Fibroblast of lung (primary cell): ENCODE measurements around the gene ETV6. TPM values are rescaled to one million over a fixed set of nuclear protein-coding genes. Genes with fewer than 3 reads are reported as not detected.

Source experiments
- DNase-seq, 2 donors: peaks; one replicate each; pipeline versions ENCODE4 v3.0.0 to v3.0.0-alpha.2; 2010; ENCODE audit warnings: low read depth in 2 of 2
- H2AFZ ChIP-seq: 2 replicates; pipeline ENCODE4 v1.5.1; 2012; ENCODE audit warnings: low read length, control low read depth, inconsistent platforms
- H3K27ac ChIP-seq: 2 replicates; pipeline ENCODE4 v1.5.1; 2011; ENCODE audit warnings: low read length, control low read depth; ENCODE audit not compliant: insufficient read depth
- H3K27me3 ChIP-seq: 2 replicates; pipeline ENCODE4 v1.5.1; 2011; ENCODE audit warnings: mild to moderate bottlenecking, low read length; ENCODE audit not compliant: control insufficient read depth, insufficient read depth
- H3K36me3 ChIP-seq: 2 replicates; pipeline ENCODE4 v1.5.1; 2011; ENCODE audit warnings: low read length; ENCODE audit not compliant: control insufficient read depth, insufficient read depth
- H3K4me1 ChIP-seq: 2 replicates; pipeline ENCODE4 v1.5.1; 2011; ENCODE audit warnings: low read length; ENCODE audit not compliant: control insufficient read depth, insufficient read depth; ENCODE audit errors: extremely low read depth
- H3K4me2 ChIP-seq: 2 replicates; pipeline ENCODE4 v1.5.1; 2011; ENCODE audit warnings: low read length, control low read depth; ENCODE audit not compliant: insufficient read depth; ENCODE audit errors: extremely low read depth
- H3K4me3 ChIP-seq, 4 experiments: fragments of 200-600 bp in 1 of 4; sonication (generic) in 1 of 4; replicated peaks in 1 of 4; 2 replicates each; pipeline ENCODE4 v1.5.1; 2011 to 2016; ENCODE audit warnings: low read length in 4 of 4, low read depth in 3 of 4, mild to moderate bottlenecking in 3 of 4, control low read depth in 2 of 4, inconsistent platforms in 1 of 4, mixed read lengths in 1 of 4; ENCODE audit not compliant: insufficient read depth in 1 of 4; ENCODE audit errors: control extremely low read depth in 1 of 4
- H3K79me2 ChIP-seq: 2 replicates; pipeline ENCODE4 v1.5.1; 2012; ENCODE audit warnings: mild to moderate bottlenecking, low read length, inconsistent platforms; ENCODE audit not compliant: control insufficient read depth, insufficient read depth
- H3K9ac ChIP-seq: 2 replicates; pipeline ENCODE4 v1.5.1; 2011; ENCODE audit warnings: mild to moderate bottlenecking, low read length, control low read depth; ENCODE audit not compliant: insufficient read depth
- H3K9me3 ChIP-seq: 2 replicates; pipeline ENCODE4 v1.5.1; 2012; ENCODE audit warnings: low read depth, low read length; ENCODE audit not compliant: control insufficient read depth, insufficient read depth
- H4K20me1 ChIP-seq: 2 replicates; pipeline ENCODE4 v1.5.1; 2011; ENCODE audit warnings: low read length; ENCODE audit not compliant: control insufficient read depth, insufficient read depth; ENCODE audit errors: extremely low read depth
- CTCF ChIP-seq, 2 donors: IDR thresholded peaks in 1 of 2; conservative IDR thresholded peaks in 1 of 2; 1 replicate in 1 of 2; 2 replicates in 1 of 2; pipeline ENCODE4 v1.5.1; 2011 to 2012; ENCODE audit warnings: low read length in 2 of 2, control low read depth in 1 of 2, inconsistent platforms in 1 of 2, low read depth in 1 of 2, mild to moderate bottlenecking in 1 of 2
- EZH2 ChIP-seq: IDR thresholded peaks from 2 replicates; pipeline ENCODE4 v1.5.1; 2012; ENCODE audit warnings: low read length, control low read depth, mild to moderate bottlenecking; ENCODE audit errors: missing control alignments
- polyA plus RNA-seq, 2 donors: library from polyadenylated mRNA; depleted of rRNA in 1 of 2; stranded (reverse) in 1 of 2; unstranded in 1 of 2; fragments of >200 nt; gene quantifications; 2 replicates each; pipeline ENCODE4 v1.2.1, GENCODE V29; 2011 to 2012; ENCODE audit warnings: missing spikeins in 1 of 2
- total RNA-seq: library from RNA; depleted of rRNA; stranded (reverse); fragments of >200 nt; gene quantifications from 2 replicates; pipeline ENCODE4 v1.2.1, GENCODE V29; 2014

The ETV6 gene
- total and polyA plus RNA-seq, 2 donors (not counting 1 experiment from before 2014, with no cell fraction given): 4.3 to 8.9 TPM

DNA sequence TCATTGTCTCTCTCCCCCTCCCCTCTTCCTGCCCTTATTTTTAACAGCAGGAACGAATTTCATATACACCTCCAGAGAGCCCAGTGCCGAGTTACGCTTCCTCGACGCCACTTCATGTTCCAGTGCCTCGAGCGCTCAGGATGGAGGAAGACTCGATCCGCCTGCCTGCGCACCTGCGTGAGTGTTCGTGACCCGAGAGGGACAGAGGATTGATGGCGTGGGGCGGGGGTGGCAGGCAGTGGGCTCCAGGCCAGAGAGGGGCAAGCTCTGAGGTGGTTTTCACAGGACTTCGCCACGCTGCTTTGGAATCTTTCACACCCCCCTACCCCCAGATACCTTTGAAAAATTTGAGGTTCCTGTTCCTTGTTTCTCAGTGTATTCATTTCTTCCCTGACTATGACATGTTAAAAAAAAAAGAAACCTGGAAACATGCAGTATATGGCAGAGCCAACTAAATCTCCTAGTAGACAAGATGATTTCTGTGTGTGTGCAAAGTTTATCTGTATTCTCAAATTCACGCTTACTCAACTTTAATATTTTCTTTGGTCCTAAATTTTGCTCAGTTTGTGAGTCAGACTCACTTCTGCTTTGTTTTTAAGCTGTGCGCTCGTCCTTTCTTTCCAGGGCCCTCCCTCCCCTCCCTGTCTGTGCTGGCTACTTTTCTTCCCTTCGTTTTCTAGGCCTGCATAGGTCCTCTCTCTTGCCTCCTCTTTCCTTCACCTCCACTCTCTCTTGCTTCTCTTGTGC is 103.1 kb downstream of the ETV6 start:
- H3K36me3 ChIP-seq: no peaks in the 10 kb centered on the region
- no peak for TF ChIP-seq CTCF (conservative IDR thresholded peaks at IDR 0.05 in 1 of 2, IDR thresholded peaks at IDR 0.05 in 1 of 2; ENCODE audit: low read depth in 1 of 2, low read length in 2 of 2)
- no peak for TF ChIP-seq EZH2
- no peaks in the 10 kb centered on the region for H3K79me2 ChIP-seq
- no peaks in the 10 kb centered on the region for H4K20me1 ChIP-seq
- H3K27me3 ChIP-seq: no peaks in the 10 kb centered on the region
- H2AFZ ChIP-seq: no peak overlapping the region
- no peak overlapping the region for H3K27ac ChIP-seq
- no peak for DNase-seq
- H3K4me3 ChIP-seq: no peak overlapping the region
- no peak overlapping the region for H3K9ac ChIP-seq
- H3K4me2 ChIP-seq: no peak overlapping the region
- H3K4me1 ChIP-seq: no peaks in the 10 kb centered on the region
- H3K9me3 ChIP-seq: no peaks in the 10 kb centered on the region

DNA sequence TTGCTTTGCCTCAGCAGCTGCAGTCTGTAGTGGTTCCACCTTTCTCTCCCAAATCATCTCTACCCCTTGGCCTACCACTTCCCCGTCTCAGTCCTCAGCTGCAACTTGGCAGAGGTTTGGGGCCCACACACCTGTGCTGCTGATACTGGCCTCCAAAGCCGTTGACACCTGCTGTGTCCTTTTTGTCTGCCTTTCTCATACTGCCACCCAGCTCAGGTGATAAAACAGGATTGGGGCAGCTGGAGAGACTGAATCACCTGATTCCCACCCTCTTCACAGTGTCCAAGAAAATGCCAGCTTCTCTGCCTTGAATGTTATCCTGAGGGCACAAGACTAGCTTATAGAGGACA is 103.7 kb downstream of the ETV6 start:
- Histone ChIP-seq H3K9ac (no peak overlapping the region), H3K4me3 (no peak overlapping the region), H3K4me2 (no peak overlapping the region), H3K27ac (no peak overlapping the region), H2AFZ (no peak overlapping the region), H3K36me3 (no peaks in the 10 kb centered on the region), H3K79me2 (no peaks in the 10 kb centered on the region), H3K27me3 (no peaks in the 10 kb centered on the region), H4K20me1 (no peaks in the 10 kb centered on the region), H3K9me3 (no peaks in the 10 kb centered on the region), H3K4me1 (no peaks in the 10 kb centered on the region)
- no peak for DNase-seq
- no peak for TF ChIP-seq CTCF (conservative IDR thresholded peaks at IDR 0.05 in 1 of 2, IDR thresholded peaks at IDR 0.05 in 1 of 2; ENCODE audit: low read depth in 1 of 2, low read length in 2 of 2)
- TF ChIP-seq EZH2: no peak

DNA sequence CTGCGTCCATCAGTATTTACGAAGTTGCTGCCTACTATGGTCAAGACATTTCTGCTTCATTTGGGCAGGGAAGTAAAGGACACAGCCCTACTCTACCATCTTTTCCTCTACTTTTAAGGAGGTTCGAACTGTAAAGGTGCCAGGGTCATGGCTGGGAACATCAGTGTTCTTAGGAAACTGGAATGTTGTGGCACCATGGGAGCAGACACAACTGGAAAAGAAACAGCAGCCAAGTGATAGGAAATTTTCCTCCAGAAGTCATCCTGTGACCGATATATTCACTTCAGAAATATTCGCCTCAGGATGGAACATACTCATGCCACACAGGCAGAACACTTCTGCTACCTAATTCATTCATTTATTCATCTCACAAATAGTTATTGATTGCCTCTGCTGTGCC is 104.4 kb downstream of the ETV6 start:
- H3K27ac ChIP-seq: no peak overlapping the region
- no peak overlapping the region for H3K4me3 ChIP-seq
- no peaks in the 10 kb centered on the region for H4K20me1 ChIP-seq
- TF ChIP-seq EZH2 (no peak), CTCF (conservative IDR thresholded peaks at IDR 0.05 in 1 of 2, IDR thresholded peaks at IDR 0.05 in 1 of 2; ENCODE audit: low read depth in 1 of 2, low read length in 2 of 2) (no peak)
- H3K4me1 ChIP-seq: peaks cover 5% of the 10 kb centered on the region
- no peak for DNase-seq
- H2AFZ ChIP-seq: no peak overlapping the region
- no peaks in the 10 kb centered on the region for H3K36me3 ChIP-seq
- H3K27me3 ChIP-seq: no peaks in the 10 kb centered on the region
- no peak overlapping the region for H3K4me2 ChIP-seq
- no peak overlapping the region for H3K9ac ChIP-seq
- H3K79me2 ChIP-seq: no peaks in the 10 kb centered on the region
- no peaks in the 10 kb centered on the region for H3K9me3 ChIP-seq
